ENCODE data around the gene LIMK1. TPM values are rescaled to one million over a fixed set of nuclear protein-coding genes. Genes with fewer than 3 reads are reported as not detected.
A peak's percentile ranks its signal among the peaks of the same experiment; 100 is the strongest.

LIMK1 gene
- total RNA-seq, 1 donor from 2014 or later = 49.9 TPM

DNA sequence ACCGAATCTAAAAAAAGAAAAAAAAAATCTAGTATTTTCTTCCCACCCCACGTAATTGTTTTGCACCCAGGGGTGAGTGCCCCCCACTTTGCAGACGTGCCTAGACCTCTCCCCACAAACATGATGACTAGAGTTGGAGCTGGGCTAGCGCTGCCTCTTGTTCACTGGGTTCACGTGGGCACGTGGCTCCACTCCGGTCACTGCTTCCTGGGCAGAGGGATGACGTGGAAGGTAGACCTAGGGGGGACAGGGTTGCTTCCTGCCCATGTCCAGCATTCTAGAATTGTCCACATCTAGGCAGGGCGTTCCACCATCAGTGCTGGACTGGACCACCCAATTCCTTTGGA is 861 bp upstream of the LIMK1 start:
- DNase-seq (ENCODE audit: low read depth) = no peak

- DNase-seq (ENCODE audit: low read depth) = peak; percentile 77
Measured at GRCh38 chr7:74083928-74084721, 521 bp downstream of the LIMK1 start.

- DNase-seq (ENCODE audit: low read depth) = peak; percentile 76
Measured at GRCh38 chr7:74084722-74085578, 1.3 kb downstream of the LIMK1 start.

GRCh38 chr7:74087791-74088453 is 4.3 kb downstream of the LIMK1 start:
- no peak for DNase-seq (ENCODE audit: low read depth)

GRCh38 chr7:74092321-74092963 is 8.8 kb downstream of the LIMK1 start:
- DNase-seq (ENCODE audit: low read depth) = no peak

GRCh38 chr7:74092964-74093471 is 9.4 kb downstream of the LIMK1 start:
- peak; percentile 17 for DNase-seq (ENCODE audit: low read depth)

DNA sequence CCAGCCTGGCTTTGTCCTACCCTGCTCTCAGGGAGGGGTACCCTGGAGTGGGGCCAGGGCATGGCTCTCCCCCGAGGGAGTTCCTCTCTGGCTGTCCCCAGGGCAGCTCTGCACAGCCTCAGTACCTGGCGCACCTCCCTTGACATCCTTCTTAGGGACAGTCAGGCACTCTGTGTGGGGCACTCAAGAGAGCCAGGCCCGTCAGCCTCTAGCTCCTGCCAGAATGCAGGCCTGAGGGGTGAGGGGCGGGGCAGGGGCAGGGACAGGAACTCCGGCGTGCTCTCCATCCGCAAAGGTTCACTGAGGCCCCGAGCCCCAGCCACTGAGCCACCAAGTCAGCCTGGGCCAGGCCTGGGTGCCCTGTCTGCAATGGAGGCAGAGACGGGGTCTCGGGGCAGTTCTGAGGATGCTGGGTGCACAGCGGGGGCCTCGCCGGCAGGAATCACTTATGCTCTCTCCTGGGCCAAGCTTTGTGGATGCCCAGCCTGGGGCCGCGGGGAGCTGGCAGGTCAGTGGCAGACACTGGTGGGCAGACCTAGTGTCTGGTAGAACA is 10.1 kb downstream of the LIMK1 start:
- no peak for DNase-seq (ENCODE audit: low read depth)

- peak; percentile 98 for DNase-seq (ENCODE audit: low read depth)
Measured at GRCh38 chr7:74094224-74095101, 10.9 kb downstream of the LIMK1 start.

- no peak for DNase-seq (ENCODE audit: low read depth)
Measured at GRCh38 chr7:74095135-74095534, 11.5 kb downstream of the LIMK1 start.

DNA sequence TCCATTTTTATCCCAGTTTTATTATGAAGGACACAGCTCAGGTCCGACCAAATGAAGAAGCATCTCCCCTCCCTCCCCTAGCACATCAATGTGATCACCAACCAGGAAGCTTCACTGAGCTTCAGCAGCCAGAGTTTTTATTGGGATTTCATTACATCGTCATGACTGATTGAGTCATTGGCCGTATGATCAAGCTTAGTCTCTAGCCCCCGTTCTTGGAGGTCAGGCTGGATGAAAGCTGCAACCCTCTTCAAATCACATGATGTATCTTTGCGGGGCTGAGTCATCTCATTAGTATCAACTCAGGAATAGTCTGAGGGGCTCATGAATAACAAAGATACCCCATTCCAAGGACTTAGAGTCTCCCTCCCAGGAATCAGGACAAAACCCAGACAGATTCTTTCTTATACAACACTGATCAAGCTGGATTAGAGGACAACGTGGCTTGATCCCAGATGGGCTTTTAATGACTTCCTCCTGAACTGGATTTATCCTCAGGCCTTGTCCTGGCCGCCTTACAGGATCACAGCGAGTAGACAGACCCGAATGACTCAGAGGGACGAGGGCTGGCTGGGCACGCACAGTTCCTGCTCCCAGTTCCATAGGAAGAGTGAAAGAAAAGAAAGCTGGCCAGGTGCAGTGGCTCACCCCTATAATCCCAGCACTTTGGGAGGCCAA is 14.5 kb downstream of the LIMK1 start:
- DNase-seq (ENCODE audit: low read depth) = peak; percentile 77

GRCh38 chr7:74099031-74099430 is 15.4 kb downstream of the LIMK1 start:
- no peak for DNase-seq (ENCODE audit: low read depth)

GRCh38 chr7:74101061-74101681 is 17.6 kb downstream of the LIMK1 start:
- DNase-seq (ENCODE audit: low read depth) = peak; percentile 93

DNA sequence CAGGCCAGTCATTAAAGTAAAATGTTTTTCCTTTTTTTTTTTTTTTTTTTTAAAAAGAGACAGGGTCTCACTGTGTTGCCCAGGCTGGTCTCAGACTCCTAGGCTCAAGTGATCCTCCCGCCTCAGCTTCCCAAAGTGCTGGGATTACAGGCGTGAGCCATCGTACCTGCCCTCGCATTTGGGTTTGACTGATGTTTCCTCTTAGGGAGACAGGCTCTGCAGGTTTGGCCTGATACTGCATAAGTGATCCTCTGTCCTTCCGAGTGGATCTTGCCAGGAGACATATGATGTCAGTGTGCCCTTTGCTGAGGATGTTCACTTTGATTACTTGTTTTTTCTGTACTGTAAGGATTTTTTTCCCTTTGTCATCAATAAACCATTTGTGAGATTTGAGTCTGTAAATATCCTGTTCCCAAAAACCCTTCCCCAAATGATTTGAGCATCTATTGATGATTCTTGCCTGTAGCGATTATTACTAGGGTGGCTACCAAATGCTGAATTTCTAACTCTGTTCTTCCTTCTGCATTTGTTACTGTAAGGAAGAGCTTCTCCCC is 19.7 kb downstream of the LIMK1 start:
- no peak for DNase-seq (ENCODE audit: low read depth)

- peak; percentile 90 for DNase-seq (ENCODE audit: low read depth)
Measured at GRCh38 chr7:74104702-74105101, 21.1 kb downstream of the LIMK1 start.

DNA sequence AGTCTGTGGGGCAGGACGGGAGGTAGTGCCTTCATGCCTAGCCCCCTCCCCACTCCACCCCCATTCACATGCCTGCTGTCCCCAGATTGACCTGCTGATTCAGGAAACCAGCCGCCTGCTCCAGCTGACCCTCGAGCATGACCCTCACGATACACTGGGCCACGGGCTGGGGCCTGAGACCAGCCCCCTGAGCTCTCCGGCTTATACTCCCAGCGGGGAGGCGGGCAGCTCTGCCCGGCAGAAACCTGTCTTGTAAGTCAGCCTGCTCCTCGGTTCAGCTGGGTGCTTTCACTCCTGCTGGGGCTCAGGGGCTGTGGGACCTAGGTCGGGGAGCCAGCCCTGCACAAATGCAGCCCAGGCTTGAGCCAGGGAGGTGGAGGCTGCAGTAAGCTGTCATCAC is 22.4 kb downstream of the LIMK1 start:
- DNase-seq (ENCODE audit: low read depth) = no peak

DNA sequence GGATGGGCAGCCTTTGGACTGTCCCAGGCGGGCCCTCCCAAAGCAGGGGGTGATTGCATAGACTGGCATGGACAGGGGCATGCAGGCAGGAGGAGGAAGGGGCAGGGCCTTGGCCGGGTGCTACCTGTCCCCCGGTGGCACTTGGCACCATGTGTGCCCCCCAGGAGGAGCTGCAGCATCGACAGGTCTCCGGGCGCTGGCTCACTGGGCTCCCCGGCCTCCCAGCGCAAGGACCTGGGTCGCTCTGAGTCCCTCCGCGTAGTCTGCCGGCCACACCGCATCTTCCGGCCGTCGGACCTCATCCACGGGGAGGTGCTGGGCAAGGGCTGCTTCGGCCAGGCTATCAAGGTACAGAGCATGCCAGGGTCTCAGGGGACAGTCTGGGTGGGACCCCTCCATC is 23.2 kb downstream of the LIMK1 start:
- DNase-seq (ENCODE audit: low read depth) = no peak

DNA sequence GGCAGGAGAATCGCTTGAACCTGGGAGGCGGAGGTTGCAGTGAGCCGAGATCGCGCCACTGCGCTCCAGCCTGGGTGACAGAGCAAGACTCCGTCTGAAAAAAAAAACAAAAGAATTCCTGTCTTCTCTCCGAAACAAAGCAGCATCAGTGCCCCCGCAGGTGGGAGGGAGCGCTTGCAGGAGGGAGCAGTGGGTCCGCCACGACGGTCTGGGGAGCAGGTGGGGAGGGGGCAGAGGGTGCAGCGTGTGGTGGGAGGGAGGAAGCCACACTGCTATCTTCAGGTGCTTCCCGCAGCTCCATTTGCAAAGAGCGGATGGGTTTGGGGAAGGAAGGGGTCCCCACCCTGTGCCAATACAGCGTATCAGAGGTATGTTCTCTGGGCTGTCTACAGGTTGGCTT is 31.7 kb downstream of the LIMK1 start:
- no peak for DNase-seq (ENCODE audit: low read depth)

DNA sequence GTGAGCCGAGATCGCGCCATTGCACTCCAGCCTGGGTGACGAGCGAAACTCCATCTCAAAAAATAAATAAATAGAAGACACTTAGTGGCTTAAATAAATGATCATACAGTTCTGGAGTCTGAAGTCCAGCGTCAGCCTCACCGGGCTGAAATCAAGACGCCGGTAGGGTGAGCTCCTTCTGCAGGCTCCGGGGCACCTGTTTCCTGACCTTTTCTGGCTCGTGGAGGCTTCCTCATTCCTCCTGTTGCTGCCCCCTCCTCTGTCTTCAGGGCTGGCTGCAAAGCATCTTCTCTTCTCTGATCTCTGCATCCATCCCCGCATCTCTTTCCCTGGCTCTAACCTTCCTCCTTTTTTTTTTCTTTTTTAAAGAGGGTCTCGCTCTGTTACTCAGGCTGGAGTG is 32.8 kb downstream of the LIMK1 start:
- no peak for DNase-seq (ENCODE audit: low read depth)

DNA sequence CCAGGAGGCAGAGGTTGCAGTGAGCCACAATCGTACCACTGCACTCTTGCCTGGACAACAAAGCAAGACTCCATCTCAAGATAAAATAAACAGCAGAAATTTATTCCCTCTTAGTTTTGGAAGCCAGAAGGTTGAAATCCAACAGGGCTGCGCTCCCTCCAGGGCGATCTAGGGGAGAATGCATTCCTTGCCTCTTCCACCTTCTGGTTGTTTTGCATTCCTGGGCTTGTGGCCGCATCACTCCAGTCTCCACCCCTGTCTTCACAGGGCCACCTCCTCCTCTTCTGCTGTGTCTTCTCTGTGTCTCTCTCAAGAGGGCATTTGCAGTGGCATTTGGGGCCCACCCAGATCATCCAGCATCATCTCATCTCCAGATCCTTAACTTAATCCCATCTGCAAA is 36.2 kb downstream of the LIMK1 start:
- DNase-seq (ENCODE audit: low read depth) = no peak
